Stimulated activated CD4-positive, alpha-beta T cell treated with anti-CD3 and anti-CD28 coated beads, Interleukin-4, amount 100 ng/mL, for 1 hour (primary cell): ENCODE data around the gene CLEC4F.
A peak's percentile ranks its signal among the peaks of the same experiment; 100 is the strongest.

Experiments
- DNase-seq: peaks from one replicate; pipeline ENCODE4 v3.0.0-alpha.2; 2020

The CLEC4F gene

DNA sequence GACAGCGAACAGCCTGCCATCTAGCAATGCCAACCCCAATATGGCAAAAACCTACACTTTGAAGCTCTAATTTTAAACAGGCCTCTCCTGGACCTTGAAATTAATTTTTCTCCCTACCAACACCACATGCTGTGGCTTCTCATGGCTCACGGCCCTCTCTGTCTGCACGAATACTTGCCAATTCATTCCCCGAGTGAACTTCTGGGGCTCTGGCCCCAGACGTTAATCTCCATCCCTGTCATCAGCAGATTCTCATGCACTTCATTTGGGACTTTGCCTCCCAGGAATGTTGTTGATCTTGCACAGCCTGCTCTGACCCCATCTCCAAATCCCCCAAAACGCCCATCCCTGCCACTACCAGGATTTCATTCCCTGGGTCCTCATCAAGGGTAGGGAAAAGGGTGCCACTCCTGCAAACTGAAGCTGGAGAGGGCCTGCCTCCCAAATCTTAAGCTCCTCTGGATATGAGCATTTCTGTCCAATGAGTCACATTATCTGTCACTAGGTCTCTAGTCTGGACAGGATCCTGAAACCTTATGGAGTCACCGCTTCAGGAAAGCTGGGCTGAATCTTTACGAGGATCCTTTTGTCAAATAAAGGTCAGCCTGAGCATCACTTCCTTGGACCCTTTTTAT, 40.4 kb downstream of the CLEC4F start:
- DNase-seq, result no peak

DNA sequence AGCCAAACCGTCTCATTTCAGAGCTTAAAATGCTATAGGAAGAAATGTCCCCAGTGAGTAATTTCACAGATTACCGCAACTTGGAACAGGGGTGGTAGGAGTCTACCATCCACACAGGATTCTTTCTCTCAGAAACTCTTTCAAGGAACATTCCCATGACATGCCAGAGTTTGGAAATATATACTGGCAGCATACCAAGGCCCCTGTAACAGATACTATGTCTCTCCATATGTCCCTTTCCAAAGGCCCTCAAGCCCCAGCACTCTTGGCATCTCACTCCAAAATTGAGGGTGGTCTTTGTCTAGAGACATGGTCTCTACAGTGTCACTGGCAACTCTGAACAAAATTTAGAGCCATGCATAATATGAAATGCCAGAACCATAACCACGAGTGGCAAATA, 40.9 kb downstream of the CLEC4F start:
- DNase-seq, result no peak

DNA sequence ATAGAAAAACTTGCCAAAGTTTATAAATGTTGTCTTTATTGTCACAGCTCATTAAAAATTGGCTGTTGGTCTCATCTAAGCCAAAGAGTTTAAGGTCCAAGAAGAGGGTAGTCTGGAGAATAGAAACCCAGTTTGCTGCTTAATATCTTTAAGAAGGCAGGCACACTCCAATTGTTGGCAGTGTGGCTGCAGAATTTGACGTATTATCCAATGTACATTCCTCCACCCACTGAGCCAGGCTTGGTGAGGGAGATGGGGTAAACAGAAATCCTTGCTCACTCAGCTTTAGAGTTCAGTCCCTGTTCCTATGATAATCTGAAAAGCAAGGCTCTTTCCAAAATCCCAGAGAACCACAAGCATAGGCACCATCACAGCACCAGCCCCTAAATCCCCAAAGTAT, 41.7 kb downstream of the CLEC4F start:
- DNase-seq, result no peak

DNA sequence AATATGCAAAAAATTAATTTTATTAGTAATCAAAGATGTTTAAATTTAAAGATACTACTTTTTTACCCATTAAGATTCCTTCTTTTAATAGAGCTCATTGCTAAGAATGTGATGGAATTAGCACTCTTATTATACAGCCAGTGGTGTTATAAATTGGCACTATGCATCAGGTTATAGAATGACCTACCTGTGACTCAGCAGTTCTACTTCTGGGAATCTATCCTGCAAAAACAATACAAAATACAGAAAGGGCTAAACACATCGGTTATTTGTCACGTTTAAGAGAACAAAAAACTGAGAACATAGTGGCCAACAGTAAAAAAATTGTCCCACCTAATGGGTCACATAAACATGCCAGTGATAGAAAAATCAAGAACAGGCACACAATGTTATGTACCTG, 42.9 kb downstream of the CLEC4F start:
- DNase-seq, result no peak

DNA sequence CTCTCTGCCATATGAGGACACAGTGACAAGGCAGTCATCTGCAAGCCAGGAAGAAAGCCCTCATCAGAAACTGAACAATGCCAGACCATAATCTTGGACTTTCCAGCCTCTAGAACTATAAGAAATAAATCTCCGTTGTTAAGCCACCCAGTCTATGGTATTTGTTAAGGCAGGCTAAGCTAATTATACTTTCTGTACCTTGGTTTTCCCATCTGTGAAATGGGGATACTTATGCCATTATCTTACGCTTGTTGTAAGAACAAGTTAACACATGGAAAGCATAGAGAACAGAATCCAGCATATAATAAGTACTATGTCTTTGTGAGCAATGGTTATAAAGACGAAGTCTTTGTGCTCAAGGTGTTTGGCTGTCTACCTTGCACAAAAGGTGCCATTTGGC, 44.1 kb downstream of the CLEC4F start:
- DNase-seq, result no peak

DNA sequence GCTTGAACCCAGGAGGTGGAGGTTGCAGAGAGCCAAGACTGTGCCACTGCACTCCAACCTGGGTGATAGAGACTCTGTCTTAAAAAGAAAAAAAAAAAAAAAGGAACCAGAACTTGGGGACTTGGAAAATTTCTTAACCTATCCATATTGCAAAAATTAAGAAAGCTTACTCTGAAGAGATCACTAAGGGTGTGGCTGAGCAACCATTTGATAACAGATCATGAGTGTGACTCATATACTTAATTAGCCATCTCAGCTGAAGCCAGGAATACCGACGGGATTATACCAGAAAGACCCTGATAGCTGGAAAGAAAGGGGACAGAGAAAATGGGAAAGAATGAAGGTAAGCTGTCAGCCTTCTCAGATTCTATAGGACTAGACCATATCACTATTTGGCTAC, 45.3 kb downstream of the CLEC4F start:
- no peak for DNase-seq

DNA sequence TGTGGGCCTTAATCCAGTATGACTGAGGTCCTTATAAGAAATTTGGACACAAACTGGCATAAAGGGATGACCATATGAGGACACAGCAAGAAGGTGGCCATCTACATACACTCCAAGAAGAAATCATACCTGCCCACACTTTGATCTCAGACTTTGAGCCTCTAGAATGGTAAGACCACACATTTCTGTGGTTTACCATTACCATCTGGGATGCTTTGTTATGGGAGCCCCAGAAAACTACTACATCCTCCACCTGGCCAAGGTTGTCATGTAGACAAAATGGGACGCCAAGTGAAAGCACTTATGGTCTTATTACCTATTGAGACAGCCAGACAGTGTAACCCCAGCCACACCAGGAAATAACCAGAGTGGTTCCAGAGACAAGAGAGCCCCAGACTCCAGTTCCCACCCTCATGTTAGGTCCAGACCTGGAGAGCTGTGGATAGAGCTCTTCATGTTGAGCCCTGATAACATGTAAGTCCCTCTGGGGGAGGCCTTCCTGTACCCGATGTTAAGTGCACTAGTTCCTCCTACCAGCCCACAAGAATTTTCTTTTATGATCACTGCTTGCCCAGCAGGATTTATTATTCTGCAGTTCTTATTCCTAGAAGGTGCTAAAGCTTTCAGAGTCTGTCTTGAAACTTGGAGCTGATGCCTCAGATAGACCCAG, 47.8 kb downstream of the CLEC4F start:
- no peak for DNase-seq

DNA sequence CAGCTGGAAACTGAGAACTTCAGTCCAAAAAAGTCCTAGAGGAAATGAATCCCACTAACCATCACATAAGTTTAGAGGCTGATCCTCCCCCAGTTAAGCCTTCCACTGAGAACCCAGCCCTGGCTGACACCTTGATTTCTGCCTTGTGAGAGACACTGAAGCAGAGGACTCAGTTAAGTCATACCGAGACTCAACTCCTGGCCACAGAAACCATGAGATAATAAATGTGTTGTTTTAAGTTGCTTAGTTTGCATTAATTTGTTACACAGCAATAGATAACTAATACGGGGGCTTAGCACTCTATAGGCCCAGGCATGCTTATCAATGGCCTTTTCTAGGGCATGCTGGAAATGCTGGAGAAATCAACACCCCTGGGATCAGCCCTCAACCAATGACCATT, 49.0 kb downstream of the CLEC4F start:
- DNase-seq, result no peak

DNA sequence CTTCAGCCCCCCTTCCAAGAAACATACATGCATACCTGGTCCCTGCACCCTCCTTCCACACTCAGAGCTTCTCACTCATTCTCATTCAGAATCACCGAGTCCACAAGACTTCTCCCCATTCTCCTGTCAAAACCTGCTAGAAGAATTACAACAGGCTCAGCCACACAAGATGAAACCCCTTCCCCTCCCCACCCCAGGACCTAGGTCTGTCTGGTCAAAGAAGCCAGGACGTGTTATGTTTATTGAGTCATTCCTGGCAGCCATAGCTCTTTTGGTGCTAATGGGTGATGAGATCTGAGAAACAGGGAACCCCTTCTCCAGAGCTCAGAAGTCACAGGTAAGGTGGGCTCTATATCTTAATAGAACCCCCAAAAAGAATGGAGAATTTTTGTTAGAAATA, 50.9 kb downstream of the CLEC4F start:
- DNase-seq, result no peak

DNA sequence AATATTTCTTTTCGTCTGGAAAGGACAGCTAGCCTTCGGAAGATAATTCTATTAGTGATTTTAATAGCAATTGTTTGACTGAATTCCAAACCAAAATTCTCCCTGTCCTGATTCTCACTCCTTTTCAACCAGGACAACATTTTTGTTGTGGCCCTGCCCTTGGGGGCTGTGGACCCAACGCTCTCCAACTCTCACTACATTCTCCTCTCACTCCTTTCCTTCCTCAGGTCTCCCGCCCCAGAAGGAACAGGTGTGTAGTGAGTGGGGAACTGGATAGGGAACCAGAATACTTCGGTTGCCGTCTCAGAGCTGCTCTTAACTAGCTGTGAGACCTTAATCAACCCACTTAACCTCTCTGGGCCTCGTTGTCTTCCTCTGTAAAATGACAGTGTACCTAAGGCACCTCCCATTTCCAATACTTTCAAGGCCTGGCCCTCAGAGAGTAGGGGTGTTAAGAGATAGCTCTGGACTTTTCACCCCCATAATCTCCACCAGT, 51.8 kb downstream of the CLEC4F start:
- no peak for DNase-seq

DNA sequence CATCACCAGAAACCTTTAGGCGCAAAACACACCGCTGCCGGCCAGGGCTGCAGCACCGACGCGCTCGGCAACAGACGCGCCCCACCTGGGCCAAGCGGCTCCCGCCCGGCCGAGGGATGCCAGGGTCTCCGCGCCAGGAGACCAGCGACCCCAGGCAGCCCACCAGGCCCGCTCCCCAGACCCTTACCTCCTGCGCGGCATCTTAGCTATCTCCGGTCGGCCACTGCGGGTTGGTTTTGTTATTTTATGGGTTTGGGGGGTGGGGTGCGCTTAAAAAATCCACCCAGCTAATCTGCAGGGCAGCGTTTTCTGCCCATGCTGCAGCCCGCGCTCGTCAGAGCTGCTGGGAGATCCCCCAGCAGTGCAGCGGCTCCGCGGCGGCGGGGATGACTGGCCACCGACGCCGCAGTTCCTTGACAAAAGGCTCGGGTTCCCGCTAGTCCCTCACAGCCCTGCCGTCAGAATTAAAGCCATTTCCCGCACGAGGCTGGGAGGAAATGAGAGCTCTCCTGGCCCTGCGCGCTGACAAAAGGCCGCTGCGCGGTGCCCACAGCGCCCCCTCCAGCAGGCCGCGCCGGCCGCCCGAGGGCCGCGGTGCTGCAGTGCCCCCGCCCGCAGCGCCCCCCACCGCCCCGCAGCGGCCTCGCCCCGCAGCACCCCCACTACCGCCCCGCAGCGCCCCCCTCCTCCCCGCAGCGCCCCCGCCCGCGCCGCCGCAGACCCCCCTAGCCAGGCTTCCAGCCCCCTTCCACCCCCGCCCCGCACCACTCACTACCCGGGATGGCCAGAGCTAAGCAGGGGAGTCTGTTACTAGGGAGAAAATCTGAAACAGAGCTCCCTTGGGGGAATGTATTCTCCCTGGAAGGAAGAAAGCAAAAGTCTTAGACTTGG, 52.5 kb downstream of the CLEC4F start, which contains the start of gene ADD2:
Gene ADD2, minus strand, starts transcription at position 502 of the 891 bp plus-strand sequence. CDS start 61,792 bp downstream, outside the sequence.
- peak; percentile 55 for DNase-seq

DNA sequence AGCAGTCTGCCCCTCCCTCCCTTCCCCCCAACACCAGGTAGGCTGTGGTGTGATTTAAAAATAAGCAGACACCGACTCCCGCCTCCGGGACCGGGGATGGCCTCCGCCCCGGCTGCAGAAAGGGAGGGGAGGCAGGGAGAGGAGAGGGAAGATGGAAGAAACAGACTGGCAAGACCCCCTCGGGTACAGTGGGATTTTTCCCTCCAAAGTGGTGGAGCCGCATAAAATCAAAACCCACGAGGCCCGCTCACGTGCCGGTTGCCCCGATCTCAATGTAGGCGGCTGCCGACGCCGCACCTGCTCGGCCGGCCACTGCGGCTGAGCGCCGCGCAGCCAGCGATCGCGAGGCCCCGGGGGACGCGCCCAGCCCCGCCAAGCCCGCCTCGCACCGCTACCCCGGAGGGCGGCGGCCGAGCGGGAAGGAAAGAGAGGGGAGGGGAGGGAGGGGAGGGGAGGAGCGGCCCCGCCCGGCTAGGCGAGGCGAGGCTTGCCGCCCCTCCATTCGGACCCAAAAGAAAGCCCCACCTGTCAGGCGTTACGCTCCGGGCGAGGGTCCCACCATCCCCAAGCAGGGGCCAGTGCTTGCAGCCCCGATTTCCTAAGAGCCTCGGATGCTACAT, 53.2 kb downstream of the CLEC4F start:
- DNase-seq, result peak; percentile 6

DNA sequence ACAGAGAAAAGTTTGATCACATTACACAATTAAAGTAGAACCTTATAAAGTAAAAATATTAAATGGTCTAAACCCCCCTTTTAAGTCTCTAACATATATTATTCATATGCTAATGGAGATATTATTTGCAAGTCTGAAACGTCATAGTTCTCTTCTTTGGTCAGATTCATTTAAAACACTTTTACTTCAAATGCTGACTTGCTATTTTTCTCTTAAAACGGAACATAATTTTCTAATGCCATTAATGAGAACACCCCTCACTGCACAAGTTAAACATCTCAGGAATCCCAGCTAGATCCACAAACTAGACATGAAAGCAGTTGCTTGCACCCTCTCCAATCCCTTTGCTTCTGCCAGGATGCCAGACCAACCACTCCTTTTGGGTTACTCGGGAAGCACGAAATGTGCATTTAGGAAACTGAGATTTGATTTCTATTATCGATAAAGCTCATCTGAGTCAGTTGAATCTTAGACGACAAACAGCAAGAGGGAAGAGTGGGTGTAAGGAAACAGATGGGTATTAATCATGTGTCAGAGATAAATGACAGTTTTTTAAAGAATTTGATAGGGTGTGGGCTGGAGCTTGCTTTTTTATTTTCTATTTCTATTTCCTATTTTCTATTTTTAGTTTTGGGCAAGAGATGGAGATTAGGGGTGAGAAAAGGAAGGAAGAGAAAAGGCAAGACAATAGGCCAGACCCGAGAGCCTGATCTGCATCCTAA, 53.9 kb downstream of the CLEC4F start:
- no peak for DNase-seq

DNA sequence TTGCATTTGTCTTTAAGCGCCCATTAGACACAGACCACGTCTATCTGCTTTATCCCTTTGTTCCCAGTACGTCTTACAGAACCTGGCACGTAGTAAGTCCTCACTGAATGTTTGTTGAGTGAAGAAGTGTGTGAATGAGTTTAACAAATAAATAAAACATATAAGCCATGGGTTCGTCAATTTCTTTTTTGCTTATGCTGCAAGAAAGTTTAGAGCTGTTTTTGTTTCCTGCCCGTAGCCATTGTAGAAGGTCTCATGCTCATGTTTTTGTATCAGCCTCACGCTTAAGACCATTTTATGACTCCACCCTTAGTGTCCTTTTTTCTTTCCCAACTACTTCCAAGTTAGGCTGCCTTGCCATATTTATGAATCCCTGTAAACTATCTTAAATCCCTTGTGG, 54.9 kb downstream of the CLEC4F start:
- DNase-seq, result no peak

DNA sequence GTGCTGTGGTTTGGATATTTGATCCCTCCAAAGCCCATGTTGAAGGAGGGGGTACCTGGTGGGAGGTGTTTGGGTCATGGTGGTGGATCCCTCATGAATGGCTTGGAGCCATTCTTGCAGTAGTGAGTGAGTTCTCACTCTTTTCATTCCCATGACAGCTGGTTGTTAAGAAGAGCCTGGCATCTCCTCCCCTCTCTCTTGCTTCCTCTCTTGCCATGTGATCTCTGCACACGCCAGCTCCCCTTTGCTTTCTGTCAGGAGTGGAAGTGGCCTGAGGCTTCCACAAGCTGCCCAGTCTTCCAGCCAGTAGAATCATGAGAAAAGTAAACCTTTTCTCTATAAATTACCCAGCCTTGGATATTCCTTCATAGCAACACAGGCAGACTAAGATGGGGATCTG, 61.0 kb downstream of the CLEC4F start:
- no peak for DNase-seq
